ENCODE data around the gene THAP11. TPM values are rescaled to one million over a fixed set of nuclear protein-coding genes. Genes with fewer than 3 reads are reported as not detected.

THAP11 gene
- total and polyA plus RNA-seq, 10 donors = 19.9 to 80.7 (median 31.9) TPM

DNA sequence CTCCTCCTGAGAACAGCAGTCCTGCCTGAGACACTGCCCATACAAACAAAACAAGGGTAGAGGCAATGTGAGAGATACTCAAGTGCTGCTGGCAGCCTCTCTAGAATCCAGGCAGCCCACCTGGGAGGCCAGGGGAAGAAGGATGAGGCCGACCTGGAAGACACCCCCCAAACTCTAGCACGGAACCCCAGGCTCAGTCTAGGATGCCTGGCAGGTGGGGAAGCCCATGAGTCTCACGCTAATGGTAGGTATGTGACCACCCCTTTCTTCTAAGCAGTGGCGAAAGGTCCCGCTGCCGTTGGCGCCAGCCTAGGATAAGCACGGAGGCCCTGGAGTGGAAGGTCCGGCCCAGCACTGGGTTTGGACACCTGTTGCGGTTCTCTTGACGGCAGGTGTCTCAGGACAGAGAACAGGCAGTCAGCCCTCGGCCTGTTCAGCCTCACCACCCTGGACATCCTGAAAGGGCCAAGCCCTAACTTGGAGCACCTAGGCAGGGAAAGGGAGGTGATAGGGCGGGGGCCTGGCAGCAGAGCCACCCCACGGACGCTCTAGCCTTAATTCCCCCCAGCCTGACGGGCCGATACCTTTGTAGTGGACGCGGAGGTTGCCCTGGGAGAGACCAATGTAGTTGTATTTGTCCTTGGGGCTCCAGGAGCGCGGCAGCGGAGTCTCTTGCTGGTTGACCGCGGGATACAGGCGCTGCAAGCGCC lies 36.2 kb upstream of the THAP11 start:
- H3K9me3 ChIP-seq = no peaks in the 10 kb centered on the region
- no peaks in the 10 kb centered on the region for H3K27me3 ChIP-seq (replicated peaks in 1 of 7)
- H3K4me1 ChIP-seq = peaks cover 43 to 64% (median 60%) of the 10 kb centered on the region in 6 donors
- peaks cover 0 to 38% (median 3%) of the 10 kb centered on the region in 6 donors for H3K36me3 ChIP-seq
- WGBS, 5 donors = 1 to 2% (median 1%) methylated on average over 14 to 26 of the region's 26 CpGs
- intact Hi-C loops (cut with DNase I; ENCODE audit: low total_unique reads) = loop anchor here (10.0 kb wide), 2 partner anchors 51 to 281 kb away; partner anchors contain the start of gene RIPOR1
- H3K27ac ChIP-seq = peak overlapping the region; percentile 66 to 92 (median 82)
- H3K4me3 ChIP-seq = peak overlapping the region; percentile 73 to 98 (median 86)
- peak; percentile 88 for DNase-seq
- TF ChIP-seq, protein P1, sequence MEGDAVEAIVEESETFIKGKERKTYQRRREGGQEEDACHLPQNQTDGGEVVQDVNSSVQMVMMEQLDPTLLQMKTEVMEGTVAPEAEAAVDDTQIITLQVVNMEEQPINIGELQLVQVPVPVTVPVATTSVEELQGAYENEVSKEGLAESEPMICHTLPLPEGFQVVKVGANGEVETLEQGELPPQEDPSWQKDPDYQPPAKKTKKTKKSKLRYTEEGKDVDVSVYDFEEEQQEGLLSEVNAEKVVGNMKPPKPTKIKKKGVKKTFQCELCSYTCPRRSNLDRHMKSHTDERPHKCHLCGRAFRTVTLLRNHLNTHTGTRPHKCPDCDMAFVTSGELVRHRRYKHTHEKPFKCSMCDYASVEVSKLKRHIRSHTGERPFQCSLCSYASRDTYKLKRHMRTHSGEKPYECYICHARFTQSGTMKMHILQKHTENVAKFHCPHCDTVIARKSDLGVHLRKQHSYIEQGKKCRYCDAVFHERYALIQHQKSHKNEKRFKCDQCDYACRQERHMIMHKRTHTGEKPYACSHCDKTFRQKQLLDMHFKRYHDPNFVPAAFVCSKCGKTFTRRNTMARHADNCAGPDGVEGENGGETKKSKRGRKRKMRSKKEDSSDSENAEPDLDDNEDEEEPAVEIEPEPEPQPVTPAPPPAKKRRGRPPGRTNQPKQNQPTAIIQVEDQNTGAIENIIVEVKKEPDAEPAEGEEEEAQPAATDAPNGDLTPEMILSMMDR (IDR thresholded peaks at IDR 0.05 in 8 of 11, conservative IDR thresholded peaks at IDR 0.05 in 3 of 11) = no peak
- TF ChIP-seq POLR2A (IDR thresholded peaks at IDR 0.05) (no peak), POLR2AphosphoS5 (IDR thresholded peaks at IDR 0.05) (no peak)

DNA sequence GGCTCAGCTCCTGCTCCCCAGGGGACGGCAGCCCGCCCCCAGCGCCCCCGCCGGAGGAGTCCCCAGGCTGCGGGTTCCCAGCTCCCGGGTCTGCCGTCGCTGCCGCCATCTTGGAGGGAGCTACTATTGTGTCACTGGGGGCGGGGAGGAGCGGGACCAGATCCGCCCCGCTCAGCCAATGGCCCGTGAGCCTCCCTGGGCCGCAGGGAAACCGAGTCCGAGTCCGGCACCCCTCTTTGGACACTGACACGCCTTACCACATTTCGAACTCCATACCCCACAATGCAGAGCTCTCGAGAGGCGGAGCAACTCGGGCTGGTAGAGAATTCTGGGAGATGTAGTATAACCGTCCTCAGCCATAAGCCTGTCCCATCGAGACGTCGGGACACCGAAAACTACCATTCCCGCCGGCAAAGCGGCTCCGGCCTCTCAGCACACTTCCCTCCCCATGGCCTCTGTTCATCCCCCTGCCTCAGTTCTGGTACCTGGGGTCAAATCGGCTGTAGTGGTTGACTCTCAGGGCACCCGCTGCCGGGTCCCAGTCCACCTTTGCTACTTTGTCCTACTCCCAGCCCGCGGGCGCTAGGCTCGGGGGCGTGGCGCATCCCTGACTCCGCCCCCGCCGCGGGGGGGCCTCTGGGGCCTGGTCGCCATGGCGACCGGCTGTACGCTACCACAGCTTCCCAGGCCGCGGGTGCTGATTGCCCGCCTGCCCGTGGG lies 35.5 kb upstream of the THAP11 start, which contains the start of the genes RANBP10 and TSNAXIP1:
TSS of gene RANBP10 (minus strand) at position 133 of the 720 bp plus-strand sequence. CDS start at position 109, 24 bp downstream.
TSS of gene TSNAXIP1 (plus strand) at position 462 of the 720 bp plus-strand sequence. CDS start 261 bp downstream, outside the sequence.
- Histone ChIP-seq H3K4me1 (peaks cover 37 to 57% (median 53%) of the 10 kb centered on the region in 6 donors), H3K27ac (peak within 1 kb of the TSS; percentile 77 to 92 (median 82)), H3K27me3 (replicated peaks in 1 of 7) (no peaks in the 10 kb centered on the region), H3K9me3 (no peaks in the 10 kb centered on the region), H3K36me3 (peaks cover 0 to 31% (median 0%) of the 10 kb centered on the region in 6 donors), H3K4me3 (peak within 1 kb of the TSS; percentile 73 to 98 (median 86))
- WGBS, 5 donors = 0 to 1% (median 0%) methylated on average over 27 to 54 of the region's 54 CpGs
- peak in 1 of 3 donors; percentile 77 for TF ChIP-seq POLR2A (IDR thresholded peaks at IDR 0.05)
- peak; percentile 92 to 93 (median 93) for TF ChIP-seq POLR2AphosphoS5 (IDR thresholded peaks at IDR 0.05)
- TF ChIP-seq, protein P1 (IDR thresholded peaks at IDR 0.05 in 8 of 11, conservative IDR thresholded peaks at IDR 0.05 in 3 of 11) = peak in 2 of 11 experiments; percentile 4 to 23
- intact Hi-C loops (cut with DNase I; ENCODE audit: low total_unique reads) = loop anchor here (10.0 kb wide), 2 partner anchors 52 to 282 kb away; partner anchors contain the start of gene RIPOR1
- peak; percentile 99 for DNase-seq

DNA sequence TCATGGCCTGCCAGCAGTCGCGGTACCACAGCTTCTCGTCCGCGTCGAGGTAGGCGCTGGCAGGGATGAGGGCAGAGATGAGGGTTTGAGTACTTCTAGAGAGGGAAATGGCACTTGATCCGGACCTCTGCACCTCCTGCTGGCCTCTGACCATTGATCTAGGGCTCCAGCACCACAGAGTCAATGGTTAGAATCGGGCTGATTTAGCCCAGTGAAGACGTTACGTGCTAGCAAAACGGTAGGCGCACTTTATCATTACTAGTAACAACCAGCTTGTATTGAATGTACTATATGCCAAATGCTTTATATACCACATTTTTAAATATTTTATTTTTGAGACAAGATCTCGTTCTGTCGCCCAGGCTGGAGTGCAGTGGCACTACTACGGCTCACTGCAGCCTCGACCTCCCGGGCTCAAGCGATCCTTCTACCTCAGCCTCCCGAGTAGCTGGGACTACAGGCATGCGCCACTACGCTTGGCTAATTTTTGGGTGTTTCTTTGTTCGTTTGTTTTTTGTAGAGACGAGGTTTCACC lies 34.9 kb upstream of the THAP11 start:
- H3K4me1 ChIP-seq = peaks cover 34 to 51% (median 47%) of the 10 kb centered on the region in 6 donors
- H3K27me3 ChIP-seq (replicated peaks in 1 of 7) = no peaks in the 10 kb centered on the region
- TF ChIP-seq POLR2A (IDR thresholded peaks at IDR 0.05) (no peak), POLR2AphosphoS5 (IDR thresholded peaks at IDR 0.05) (no peak)
- TF ChIP-seq, protein P1 (IDR thresholded peaks at IDR 0.05 in 8 of 11, conservative IDR thresholded peaks at IDR 0.05 in 3 of 11) = no peak
- peaks cover 0 to 25% (median 0%) of the 10 kb centered on the region in 6 donors for H3K36me3 ChIP-seq
- peak overlapping the region; percentile 73 to 98 (median 86) for H3K4me3 ChIP-seq
- DNase-seq = no peak
- H3K9me3 ChIP-seq = no peaks in the 10 kb centered on the region
- intact Hi-C loops (cut with DNase I; ENCODE audit: low total_unique reads) = loop anchor here (10.0 kb wide), 2 partner anchors 52 to 282 kb away; partner anchors contain the start of gene RIPOR1
- WGBS, 5 donors = 34 to 38% (median 36%) methylated on average over 24 of the region's 24 CpGs
- H3K27ac ChIP-seq = peak overlapping the region; percentile 57 to 92 (median 81)

Measured in spleen (tissue), 11 donors.